Inferior parietal cortex (tissue), 1 donor: ENCODE measurements around the gene MYH6.
"Not testable (repeated sequence)": the region's sequence is repeated elsewhere in the genome, so short reads cannot be mapped to it uniquely, and the experiment has no call there.

ENCODE experiments used
- DNase-seq: peaks from one replicate; pipeline ENCODE4 v3.0.0-alpha.2; 2016; ENCODE audit errors: extremely low spot score

MYH6 gene

GRCh38 chr14:23407516-23408306 is at the start of gene MYH6:
MYH6 (minus strand) TSS chr14:23408273; CDS start chr14:23407223, 1,050 bp downstream.
- no peak for DNase-seq

GRCh38 chr14:23456883-23457586 is 49.0 kb upstream of the MYH6 start:
- DNase-seq: not testable (repeated sequence)

- no peak for DNase-seq
These were observed 46.4 kb upstream of the MYH6 start for GRCh38 chr14:23454445-23454856.

- DNase-seq: no peak
These were observed 44.2 kb upstream of the MYH6 start for GRCh38 chr14:23452237-23452636.

- DNase-seq: no peak
These were observed 42.3 kb upstream of the MYH6 start for GRCh38 chr14:23450379-23450778.

GRCh38 chr14:23449314-23449713 is 41.2 kb upstream of the MYH6 start:
- no peak for DNase-seq

GRCh38 chr14:23447361-23448350 is 39.6 kb upstream of the MYH6 start:
- no peak for DNase-seq

- DNase-seq: no peak
These were observed 38.3 kb upstream of the MYH6 start for GRCh38 chr14:23446291-23446851.

GRCh38 chr14:23445773-23446172 is 37.7 kb upstream of the MYH6 start:
- no peak for DNase-seq

- no peak for DNase-seq
These were observed 36.2 kb upstream of the MYH6 start for GRCh38 chr14:23444314-23444713.

- no peak for DNase-seq
These were observed 35.8 kb upstream of the MYH6 start for GRCh38 chr14:23443881-23444280.

- DNase-seq: no peak
These were observed 35.3 kb upstream of the MYH6 start for GRCh38 chr14:23443411-23443812.

- no peak for DNase-seq
These were observed 34.8 kb upstream of the MYH6 start for GRCh38 chr14:23442721-23443356.

GRCh38 chr14:23441076-23441475 is 33.0 kb upstream of the MYH6 start:
- no peak for DNase-seq

- no peak for DNase-seq
These were observed 31.2 kb upstream of the MYH6 start for GRCh38 chr14:23439107-23439835.

- no peak for DNase-seq
These were observed 30.3 kb upstream of the MYH6 start for GRCh38 chr14:23438101-23438971.

- no peak for DNase-seq
These were observed 29.3 kb upstream of the MYH6 start for GRCh38 chr14:23437133-23438100.
